ENCODE measurements around the gene LAMTOR4. TPM values are rescaled to one million over a fixed set of nuclear protein-coding genes. Genes with fewer than 3 reads are reported as not detected.
A peak's percentile ranks its signal among the peaks of the same experiment; 100 is the strongest.

Gene LAMTOR4
- total and polyA plus RNA-seq, 2 of the 13 experiments (the other 11 are each of a cell fraction or from before 2014, with no cell fraction given) = 115 to 118 TPM

DNA sequence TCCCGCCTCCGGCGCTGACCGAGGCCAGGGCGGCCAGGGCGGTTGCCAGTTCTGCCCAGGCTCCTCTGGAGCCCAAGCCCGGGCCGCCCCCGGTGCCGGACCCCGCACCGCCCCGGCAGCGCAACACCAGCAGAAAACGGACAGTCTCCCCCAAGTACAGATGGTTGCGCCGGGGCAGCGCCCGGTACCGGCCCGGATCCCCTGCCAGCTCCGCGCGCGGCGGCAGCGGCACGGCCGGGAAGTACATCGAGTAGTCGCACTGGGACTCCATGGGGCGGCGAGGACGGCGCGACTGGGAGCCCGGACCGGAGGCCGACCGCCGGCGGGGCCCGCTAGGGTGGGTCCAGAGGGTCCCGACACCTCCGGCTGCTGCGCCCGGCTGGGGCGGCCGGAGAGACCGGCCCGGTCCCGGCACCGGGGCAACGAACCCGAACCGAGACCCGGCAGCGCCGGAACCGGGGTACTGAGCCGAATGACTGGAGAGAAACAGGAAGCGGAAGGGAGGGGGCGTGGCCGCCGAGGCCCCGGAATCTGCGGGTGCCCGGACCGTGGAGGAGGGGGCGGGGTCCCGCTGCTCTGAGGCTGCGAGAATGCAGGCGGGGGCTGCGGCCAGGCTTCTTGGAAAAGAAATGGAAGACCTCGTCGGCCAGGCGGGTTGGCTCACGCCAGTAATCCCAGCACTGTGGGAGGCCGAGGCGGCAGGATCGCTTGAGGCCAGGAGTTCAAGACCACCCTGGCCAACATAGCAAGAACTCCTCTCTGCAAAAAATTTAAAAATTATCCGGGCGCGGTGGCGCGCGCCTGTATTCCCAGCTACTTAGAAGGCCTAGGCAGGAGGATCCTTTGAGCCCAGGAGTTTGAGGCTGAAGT is 9.7 kb downstream of the LAMTOR4 start, which contains the start of gene TRAPPC14 (continued):
- TF ChIP-seq, protein P1, sequence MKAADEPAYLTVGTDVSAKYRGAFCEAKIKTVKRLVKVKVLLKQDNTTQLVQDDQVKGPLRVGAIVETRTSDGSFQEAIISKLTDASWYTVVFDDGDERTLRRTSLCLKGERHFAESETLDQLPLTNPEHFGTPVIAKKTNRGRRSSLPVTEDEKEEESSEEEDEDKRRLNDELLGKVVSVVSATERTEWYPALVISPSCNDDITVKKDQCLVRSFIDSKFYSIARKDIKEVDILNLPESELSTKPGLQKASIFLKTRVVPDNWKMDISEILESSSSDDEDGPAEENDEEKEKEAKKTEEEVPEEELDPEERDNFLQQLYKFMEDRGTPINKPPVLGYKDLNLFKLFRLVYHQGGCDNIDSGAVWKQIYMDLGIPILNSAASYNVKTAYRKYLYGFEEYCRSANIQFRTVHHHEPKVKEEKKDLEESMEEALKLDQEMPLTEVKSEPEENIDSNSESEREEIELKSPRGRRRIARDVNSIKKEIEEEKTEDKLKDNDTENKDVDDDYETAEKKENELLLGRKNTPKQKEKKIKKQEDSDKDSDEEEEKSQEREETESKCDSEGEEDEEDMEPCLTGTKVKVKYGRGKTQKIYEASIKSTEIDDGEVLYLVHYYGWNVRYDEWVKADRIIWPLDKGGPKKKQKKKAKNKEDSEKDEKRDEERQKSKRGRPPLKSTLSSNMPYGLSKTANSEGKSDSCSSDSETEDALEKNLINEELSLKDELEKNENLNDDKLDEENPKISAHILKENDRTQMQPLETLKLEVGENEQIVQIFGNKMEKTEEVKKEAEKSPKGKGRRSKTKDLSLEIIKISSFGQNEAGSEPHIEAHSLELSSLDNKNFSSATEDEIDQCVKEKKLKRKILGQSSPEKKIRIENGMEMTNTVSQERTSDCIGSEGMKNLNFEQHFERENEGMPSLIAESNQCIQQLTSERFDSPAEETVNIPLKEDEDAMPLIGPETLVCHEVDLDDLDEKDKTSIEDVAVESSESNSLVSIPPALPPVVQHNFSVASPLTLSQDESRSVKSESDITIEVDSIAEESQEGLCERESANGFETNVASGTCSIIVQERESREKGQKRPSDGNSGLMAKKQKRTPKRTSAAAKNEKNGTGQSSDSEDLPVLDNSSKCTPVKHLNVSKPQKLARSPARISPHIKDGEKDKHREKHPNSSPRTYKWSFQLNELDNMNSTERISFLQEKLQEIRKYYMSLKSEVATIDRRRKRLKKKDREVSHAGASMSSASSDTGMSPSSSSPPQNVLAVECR (CRISPR knock-in tag; IDR thresholded peaks at IDR 0.05; ENCODE audit: borderline replicate concordance) = peak; percentile 89
- TF ChIP-seq CHD4 (IDR thresholded peaks at IDR 0.05; ENCODE audit: borderline replicate concordance, low read length) (no peak), ZNF777 (CRISPR knock-in tag; IDR thresholded peaks at IDR 0.05) (peak; percentile 55; the same call in 1 of the 2 replicates), ZMYM3 (CRISPR knock-in tag; IDR thresholded peaks at IDR 0.05) (peak; percentile 41; the same call in 1 of the 2 replicates), TAF15 (IDR thresholded peaks at IDR 0.05; ENCODE audit: low read depth, low read length, poor library complexity, severe bottlenecking) (peak; percentile 56), RELA (CRISPR knock-in tag; IDR thresholded peaks at IDR 0.05) (no peak), ZNF572 (CRISPR knock-in tag; IDR thresholded peaks at IDR 0.05) (no peak), POGK (CRISPR knock-in tag; conservative IDR thresholded peaks at IDR 0.05) (peak; percentile 41; the same call in 1 of the 2 replicates), ZNF678 (CRISPR knock-in tag; IDR thresholded peaks at IDR 0.05) (0 out of 2 replicates have a peak, but pooled peaks have one; percentile 39), ZBTB25 (CRISPR knock-in tag; IDR thresholded peaks at IDR 0.05) (peak; percentile 92), ZNF276 (CRISPR knock-in tag; IDR thresholded peaks at IDR 0.05; ENCODE audit: low read depth) (0 out of 2 replicates have a peak, but pooled peaks have one; percentile 74), ZNF710 (CRISPR knock-in tag; IDR thresholded peaks at IDR 0.05; ENCODE audit: borderline replicate concordance) (0 out of 2 replicates have a peak, but pooled peaks have one; percentile 38), KLF11 (CRISPR knock-in tag; IDR thresholded peaks at IDR 0.05) (peak; percentile 80; the same call in 1 of the 2 replicates), ZNF224 (CRISPR knock-in tag; IDR thresholded peaks at IDR 0.05) (no peak)
